Left ventricle myocardium superior (tissue), 1 donor: Measurements from ENCODE around the gene USP24. TPM values are rescaled to one million over a fixed set of nuclear protein-coding genes. Genes with fewer than 3 reads are reported as not detected.
"Not testable (repeated sequence)": the region's sequence is repeated elsewhere in the genome, so short reads cannot be mapped to it uniquely, and the experiment has no call there.

ENCODE experiments used
- ATAC-seq: fragments of 200-7000 bp; cut with Tn5 transposase; one replicate; pipeline ENCODE4 v1.9.1; 2020; ENCODE audit warnings: mild to moderate bottlenecking, moderate library complexity
- DNase-seq: peaks from one replicate; pipeline ENCODE4 v3.0.0-alpha.2; 2020
- intact Hi-C: fragments of 100-400 bp; cut with micrococcal nuclease; formaldehyde crosslinking; loops from one replicate; pipeline ENCODE4 v1.11.0; 2022
- total RNA-seq: library from RNA; stranded (reverse); fragmentation: NEBNext Ultra II Directional; extraction: Animal tissue kit (Norgen Biotek cat#: 25700); gene quantifications from one replicate; pipeline ENCODE4 v1.2.1, GENCODE V29; 2021
- donor health status: DM: no; HTN: yes; CAD: no; lungs with severe emphysema.

The USP24 gene
- total RNA-seq, 1 donor from 2014 or later = 33.1 TPM

DNA sequence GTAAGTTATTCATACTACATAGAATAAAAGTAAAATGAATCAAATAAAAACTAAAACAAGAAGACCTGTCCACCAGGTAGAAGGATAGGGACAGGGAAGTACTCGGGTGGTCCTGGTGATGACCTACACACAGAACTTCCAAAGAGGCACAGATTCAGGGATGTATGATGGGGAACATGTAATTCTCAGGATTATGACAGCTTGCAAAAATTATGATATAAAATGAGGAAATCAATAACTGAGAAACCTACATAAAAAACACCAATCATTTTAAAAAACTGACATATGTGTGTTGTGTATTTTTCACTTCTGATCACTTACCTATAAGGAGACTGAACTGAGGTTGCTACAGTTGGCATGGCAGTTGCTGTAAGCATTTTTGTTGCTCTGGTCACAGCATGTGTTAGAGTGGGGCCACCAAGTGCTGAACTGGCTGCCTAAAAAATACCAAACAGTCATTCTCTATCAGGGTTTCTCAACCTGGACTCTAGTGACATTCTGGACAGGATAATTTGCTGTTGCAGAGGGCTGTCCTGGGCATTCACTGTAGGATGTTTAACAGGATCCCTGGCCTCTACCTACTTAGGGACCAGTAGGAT, 73.8 kb downstream of the USP24 start:
- ATAC-seq = no peak
- no peak for DNase-seq
- intact Hi-C loops = no loop called here

- intact Hi-C loops = no loop called here
- DNase-seq (no peak), ATAC-seq (peak; percentile 96)
Measured at GRCh38 chr1:55140546-55140983, 74.6 kb downstream of the USP24 start.

- intact Hi-C loops = no loop called here
- ATAC-seq (no peak), DNase-seq (no peak)
Measured at GRCh38 chr1:55140137-55140536, 75.0 kb downstream of the USP24 start.

DNA sequence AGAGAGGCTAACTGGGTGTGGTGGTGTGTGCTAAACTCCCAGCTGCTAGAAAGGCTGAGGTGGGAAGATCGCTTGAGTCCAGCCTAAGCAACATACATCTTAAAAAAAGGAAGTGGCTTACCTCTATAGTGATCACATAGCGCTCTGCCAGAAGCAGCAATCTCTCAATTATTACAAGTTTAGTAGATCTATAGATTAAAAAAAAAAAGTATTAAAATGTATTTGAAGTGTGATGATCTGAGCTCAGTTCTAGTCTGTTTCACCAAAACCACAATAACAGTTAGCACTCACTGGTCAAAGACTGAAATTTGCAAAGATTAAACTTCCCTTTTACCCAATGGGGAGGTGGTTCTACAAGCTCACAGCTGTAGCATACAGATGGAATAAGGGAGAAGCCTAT, 76.3 kb downstream of the USP24 start:
- ATAC-seq = no peak
- no peak for DNase-seq
- intact Hi-C loops = loop anchor here (2.0 kb wide), 1 partner anchor 136 kb away; no protein-coding TSS in a partner anchor

DNA sequence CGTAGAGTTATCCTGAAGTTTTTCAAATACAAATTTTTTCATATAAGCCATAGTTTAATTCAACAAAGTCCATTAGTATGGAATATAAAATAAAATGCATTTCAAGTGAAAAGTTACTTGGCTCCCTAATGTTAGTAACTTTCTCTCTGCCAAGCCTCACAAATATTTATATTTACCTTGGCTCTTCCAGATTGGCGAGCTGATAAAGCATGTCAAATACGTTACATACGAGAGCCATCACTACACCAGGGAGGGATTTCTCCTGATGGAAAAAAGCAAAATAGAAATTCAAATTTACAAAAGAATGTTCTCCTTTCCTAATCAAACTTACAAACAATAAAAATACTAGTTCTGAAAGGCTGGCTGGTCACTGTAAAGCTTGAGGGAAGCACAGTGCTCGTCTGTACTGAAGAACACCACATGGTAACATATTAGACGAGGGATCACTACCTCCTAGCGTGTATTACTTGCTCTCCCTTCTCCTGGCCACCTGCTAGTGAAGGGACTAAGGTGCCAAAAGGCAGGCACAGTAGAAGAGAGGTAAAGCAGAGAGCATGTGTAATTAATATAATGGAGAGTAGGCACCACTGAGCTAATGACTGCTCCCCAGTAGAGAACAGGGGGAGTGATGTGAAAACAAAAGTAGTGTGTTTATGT, 80.9 kb downstream of the USP24 start:
- ATAC-seq (no peak), DNase-seq (no peak)
- intact Hi-C loops = no loop called here

DNA sequence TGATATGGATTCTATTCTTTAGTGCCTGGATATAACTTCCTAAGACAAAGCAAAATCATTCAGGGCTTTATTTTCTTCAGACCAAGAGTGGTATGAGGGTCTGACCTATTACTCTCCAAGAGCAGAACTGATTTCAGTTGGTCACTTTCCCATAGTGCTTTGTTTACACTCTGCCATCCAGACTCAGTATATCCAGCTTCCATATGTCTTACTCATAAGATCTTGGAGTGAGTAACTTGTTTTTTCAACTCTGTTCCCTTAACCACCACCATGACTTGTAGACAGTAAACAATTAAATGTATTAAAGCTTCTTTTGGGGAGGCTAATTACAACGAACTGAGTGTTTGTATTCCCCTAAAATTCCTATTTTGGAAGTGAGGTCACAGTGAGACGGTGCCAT, 83.4 kb downstream of the USP24 start:
- ATAC-seq (no peak), DNase-seq (no peak)
- intact Hi-C loops = no loop called here

DNA sequence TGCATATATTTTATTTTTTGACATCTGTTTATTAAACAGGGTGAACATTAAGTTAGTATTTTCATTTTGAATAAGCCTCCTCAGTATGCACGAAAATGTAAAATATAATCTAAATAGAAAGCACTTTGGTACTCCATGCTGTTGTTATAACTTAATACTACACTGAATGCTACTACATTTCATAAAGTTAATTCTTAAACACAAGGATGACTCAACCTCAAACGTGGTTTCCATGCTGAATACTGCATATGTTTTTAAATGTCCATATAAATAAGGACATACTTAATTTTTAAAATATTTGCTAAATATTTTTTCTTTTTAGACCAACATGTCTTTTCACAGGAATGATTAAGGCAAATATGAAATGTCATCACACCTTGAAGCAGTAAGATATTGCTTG, 83.9 kb downstream of the USP24 start:
- no peak for ATAC-seq
- DNase-seq = no peak
- intact Hi-C loops = no loop called here

- ATAC-seq (peak; percentile 47), DNase-seq (no peak)
- intact Hi-C loops = no loop called here
Measured at GRCh38 chr1:55129194-55129728, 85.9 kb downstream of the USP24 start.

DNA sequence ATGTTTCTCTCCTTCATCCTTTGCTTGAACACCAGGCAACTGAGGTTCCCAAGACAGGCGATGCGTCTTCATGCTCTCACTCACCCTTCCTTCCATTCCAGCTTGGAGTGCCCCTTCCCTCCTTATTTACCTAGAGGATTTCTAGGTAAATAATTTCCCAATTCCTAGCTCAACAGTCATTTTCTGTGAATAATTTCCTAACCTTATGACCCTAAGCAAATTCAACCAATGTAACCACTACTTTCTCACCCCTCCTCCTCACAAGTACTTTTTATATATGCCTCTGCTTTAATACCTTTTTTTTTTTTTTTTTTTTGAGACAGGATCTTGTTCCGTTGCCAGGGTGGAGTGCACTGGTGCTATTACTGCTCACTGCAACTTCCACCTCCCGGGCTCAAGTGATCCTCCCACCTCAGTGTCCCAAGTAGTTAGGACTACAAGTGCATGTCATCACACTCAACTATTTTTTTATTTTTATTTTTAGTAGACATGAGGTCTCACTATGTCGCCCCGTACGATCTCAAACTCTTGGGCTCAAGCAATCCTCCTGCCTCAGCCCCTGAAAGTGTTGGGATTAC, 86.7 kb downstream of the USP24 start:
- intact Hi-C loops = no loop called here
- no peak for ATAC-seq
- no peak for DNase-seq

DNA sequence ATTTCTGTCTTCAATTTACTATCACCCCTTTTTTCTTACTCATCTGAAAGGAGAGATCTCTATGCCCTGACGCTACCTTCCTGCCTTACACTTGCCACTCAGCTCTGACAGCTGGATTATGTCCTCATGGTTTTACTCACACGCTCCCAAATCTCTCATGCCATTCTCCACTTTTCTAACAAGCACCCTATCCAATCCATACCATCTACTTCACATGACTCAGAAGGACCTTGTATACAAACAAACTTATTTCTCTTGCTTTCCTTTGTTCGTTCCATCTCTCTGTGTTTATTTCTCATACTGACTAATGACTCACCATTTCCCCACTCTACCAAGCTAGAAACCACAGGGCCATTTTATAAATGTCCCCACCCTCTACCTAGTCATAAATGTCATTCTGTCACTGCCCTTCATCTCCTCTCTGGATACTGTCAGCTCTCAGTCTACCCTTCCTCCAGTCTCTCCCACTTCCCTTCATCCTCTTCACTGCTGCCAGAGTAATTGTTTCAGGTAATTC, 87.3 kb downstream of the USP24 start:
- ATAC-seq = no peak
- DNase-seq = no peak
- intact Hi-C loops = no loop called here

GRCh38 chr1:55124470-55124869, 90.7 kb downstream of the USP24 start:
- no peak for DNase-seq
- intact Hi-C loops = no loop called here

GRCh38 chr1:55120538-55120937, 94.6 kb downstream of the USP24 start:
- DNase-seq (no peak), ATAC-seq (no peak)
- intact Hi-C loops = no loop called here

More at GRCh38 chr1:55124470-55124869, 90.7 kb downstream of the USP24 start:
- ATAC-seq = no peak

DNA sequence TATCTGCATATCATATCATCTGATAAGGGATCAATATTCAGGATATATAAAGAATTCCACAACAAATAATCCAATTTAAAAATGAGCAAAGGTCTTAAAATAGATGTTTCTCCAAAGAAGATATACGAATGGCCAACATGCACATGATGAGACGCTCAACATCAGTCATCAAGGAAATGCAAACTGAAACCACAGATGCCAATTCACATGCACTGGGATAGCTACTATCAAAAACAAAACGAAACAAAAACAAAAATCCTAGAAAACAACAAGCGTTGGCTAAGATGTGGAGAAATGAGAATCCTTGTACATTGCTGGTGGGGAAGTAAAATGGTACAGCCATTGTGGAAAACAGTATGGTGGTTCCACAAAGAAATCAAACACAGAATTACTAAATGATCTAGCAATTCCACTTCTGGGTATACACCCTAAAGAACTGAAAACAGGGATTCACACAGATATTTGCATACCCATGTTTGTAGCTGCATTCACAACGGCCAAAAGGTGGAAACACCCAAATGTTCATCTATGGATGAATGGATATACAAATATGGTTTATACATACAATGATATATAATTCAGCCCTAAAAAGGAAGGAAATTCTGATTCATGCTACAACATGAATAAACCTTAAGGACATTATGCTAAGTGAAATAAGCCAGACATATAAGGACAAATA, 96.4 kb downstream of the USP24 start:
- intact Hi-C loops = no loop called here
- DNase-seq = no peak
- no peak for ATAC-seq

- ATAC-seq (no peak), DNase-seq (no peak)
- intact Hi-C loops = no loop called here
Measured at GRCh38 chr1:55117941-55118340, 97.2 kb downstream of the USP24 start.

DNA sequence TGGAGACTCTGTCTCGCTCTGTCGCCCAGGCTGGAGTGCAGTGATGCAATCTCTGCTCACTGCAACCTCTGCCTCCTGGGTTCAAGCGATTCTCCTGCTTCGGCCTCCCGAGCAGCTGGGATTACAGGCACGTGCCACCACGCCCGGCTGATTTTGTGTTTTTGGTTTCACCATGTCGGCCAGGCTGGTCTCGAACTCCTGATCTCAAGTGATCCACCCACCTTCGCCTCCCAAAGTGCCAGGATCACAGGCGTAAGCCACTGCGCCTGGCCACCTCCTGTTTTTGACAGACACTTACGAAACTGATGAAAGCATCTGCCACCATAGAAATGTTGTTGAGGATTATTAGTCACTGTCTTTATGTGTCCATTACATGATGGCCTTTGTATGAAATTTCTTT, 106.2 kb downstream of the USP24 start:
- intact Hi-C loops, ATAC-seq, DNase-seq: not testable (repeated sequence)

DNA sequence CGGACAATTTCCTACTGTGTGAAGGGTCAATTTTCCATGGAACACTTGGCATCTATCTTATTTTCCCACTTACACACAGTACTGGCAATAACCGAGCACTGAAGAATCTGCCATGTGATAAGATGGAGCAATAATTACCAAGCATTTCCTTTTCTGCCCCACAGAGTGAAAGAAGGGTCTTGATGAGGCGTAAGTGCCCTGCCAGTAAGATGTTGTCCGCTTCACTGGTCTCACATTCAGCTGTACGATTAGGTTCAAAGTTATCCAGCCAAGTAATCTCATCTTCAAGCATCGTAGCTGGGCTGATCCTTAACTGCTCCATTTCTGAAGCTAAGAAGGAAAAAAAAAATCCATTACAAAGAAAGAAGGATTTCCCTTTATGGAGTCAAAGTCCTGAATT, 108.1 kb downstream of the USP24 start:
- intact Hi-C loops = no loop called here
- no peak for DNase-seq
- ATAC-seq = no peak

GRCh38 chr1:55103891-55104290, 111.3 kb downstream of the USP24 start:
- intact Hi-C loops = no loop called here
- ATAC-seq = no peak

GRCh38 chr1:55095095-55095494, 120.1 kb downstream of the USP24 start:
- intact Hi-C loops = no loop called here
- DNase-seq = no peak
- no peak for ATAC-seq

More at GRCh38 chr1:55103891-55104290, 111.3 kb downstream of the USP24 start:
- no peak for DNase-seq

DNA sequence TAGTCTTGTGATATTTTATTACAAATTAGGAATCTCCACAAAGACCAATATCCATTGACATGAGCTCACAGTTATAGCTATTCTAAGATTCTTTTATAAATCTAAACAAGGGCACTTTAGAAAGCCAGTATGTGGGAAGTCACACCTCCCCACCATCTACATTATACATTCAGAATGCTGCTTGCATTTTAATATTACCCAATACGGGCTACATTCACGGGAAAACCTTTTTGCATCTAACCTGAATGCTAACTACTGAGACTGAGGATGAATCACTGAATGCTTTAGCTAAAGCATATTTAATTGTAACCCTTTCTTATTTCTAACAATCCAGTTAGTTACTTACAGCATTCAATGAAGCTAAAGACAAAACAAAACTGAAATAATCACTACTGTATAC, 122.7 kb downstream of the USP24 start:
- DNase-seq = no peak
- ATAC-seq = no peak
- intact Hi-C loops = no loop called here

- intact Hi-C loops = no loop called here
- DNase-seq = no peak
Measured at GRCh38 chr1:55089683-55090082, 125.5 kb downstream of the USP24 start.

More at GRCh38 chr1:55089683-55090082, 125.5 kb downstream of the USP24 start:
- ATAC-seq = no peak
